GM19043 (cell line): ENCODE measurements around the gene TARBP1.
"Not testable (repeated sequence)": the region's sequence is repeated elsewhere in the genome, so short reads cannot be mapped to it uniquely, and the experiment has no call there.

Source experiments
- ATAC-seq: cut with Tn5 transposase; IDR thresholded peaks from one replicate; pipeline ENCODE4 v1.9.1; 2021; ENCODE audit warnings: low read depth; ENCODE audit not compliant: unreplicated experiment

TARBP1 gene

GRCh38 chr1:234504969-234505768, 26.2 kb upstream of the TARBP1 start:
- no peak for ATAC-seq

- not testable (repeated sequence) for ATAC-seq
These were observed 25.3 kb upstream of the TARBP1 start for GRCh38 chr1:234504251-234504650.

GRCh38 chr1:234503193-234504050, 24.4 kb upstream of the TARBP1 start:
- no peak for ATAC-seq

GRCh38 chr1:234502785-234503184, 23.8 kb upstream of the TARBP1 start:
- ATAC-seq = no peak

- ATAC-seq = no peak
These were observed 21.3 kb upstream of the TARBP1 start for GRCh38 chr1:234500269-234500668.

- ATAC-seq = no peak
These were observed 20.9 kb upstream of the TARBP1 start for GRCh38 chr1:234499943-234500245.

- ATAC-seq = peak; percentile 45
These were observed 20.4 kb upstream of the TARBP1 start for GRCh38 chr1:234499119-234499942.

GRCh38 chr1:234498448-234499118, 19.6 kb upstream of the TARBP1 start:
- no peak for ATAC-seq

- no peak for ATAC-seq
These were observed 18.6 kb upstream of the TARBP1 start for GRCh38 chr1:234497589-234497988.

- peak; percentile 67 for ATAC-seq
These were observed 16.4 kb upstream of the TARBP1 start for GRCh38 chr1:234495231-234495990.

GRCh38 chr1:234494049-234494448, 15.1 kb upstream of the TARBP1 start:
- ATAC-seq = no peak

- no peak for ATAC-seq
These were observed 12.0 kb upstream of the TARBP1 start for GRCh38 chr1:234490793-234491479.

GRCh38 chr1:234489698-234490077, 10.7 kb upstream of the TARBP1 start:
- ATAC-seq = no peak

- ATAC-seq = no peak
These were observed 10.2 kb upstream of the TARBP1 start for GRCh38 chr1:234489007-234489697.

- no peak for ATAC-seq
These were observed 9.4 kb upstream of the TARBP1 start for GRCh38 chr1:234488054-234489006.

- ATAC-seq = no peak
These were observed 8.2 kb upstream of the TARBP1 start for GRCh38 chr1:234486858-234487840.
